HepG2 (cell line): ENCODE results near the gene GNAL. TPM values are rescaled to one million over a fixed set of nuclear protein-coding genes. Genes with fewer than 3 reads are reported as not detected.

Experiments used
- ATAC-seq: fragments of 200-7000 bp; cut with Tn5 transposase; 3 replicates; pipeline ENCODE4 v1.9.1; 2020; ENCODE audit warnings: mild to moderate bottlenecking, moderate library complexity
- BruUV-seq: library from RNA; stranded (reverse); fragments of 400-500 nt; replicated peaks from 2 replicates; lab custom pipeline; 2021; lab: Mats Ljungman, UMichigan
- CTCF ChIA-PET: fragments of 300-600 bp; formaldehyde crosslinking; extraction: SDS; loops from one replicate; lab custom pipeline; 2021; ENCODE audit warnings: low total read pairs, inconsistent platforms, low intra/inter-chr PET ratio; lab: Yijun Ruan, JAX
- POLR2A ChIA-PET: fragments of 350-600 bp; sonication (Branson Sonifier 250); formaldehyde crosslinking; loops from one replicate; lab custom pipeline; 2020; ENCODE audit warnings: antibody characterized with exemption, inconsistent platforms; lab: Yijun Ruan, JAX
- DNase-seq: peaks from one replicate; pipeline ENCODE4 v3.0.0-alpha.2; 2015; ENCODE audit warnings: low spot score
- FAIRE-seq: peaks from 3 replicates; lab custom pipeline; 2011; peaks lifted over from hg19 to GRCh38; lab: Jason Lieb, UNC
- H2AFZ ChIP-seq: one replicate; pipeline ENCODE4 v1.6.1; 2011; ENCODE audit warnings: low read length, inconsistent platforms
- H3K27ac ChIP-seq: fragments of 300-600 bp; 3 replicates; pipeline ENCODE4 v1.8.0; 2011; ENCODE audit warnings: mixed run types, mild to moderate bottlenecking, mixed read lengths, low read length, inconsistent platforms; ENCODE audit not compliant: insufficient read depth; ENCODE audit errors: extremely low read length
- H3K27me3 ChIP-seq, 2 experiments: fragments of 200-600 bp in 1 of 2; 2 replicates in 1 of 2; 3 replicates in 1 of 2; pipeline versions ENCODE4 v1.6.0 to v1.8.0; 2011; ENCODE audit warnings: low read length in 2 of 2, mild to moderate bottlenecking in 2 of 2, moderate library complexity in 2 of 2, inconsistent platforms in 1 of 2; ENCODE audit not compliant: insufficient read depth in 2 of 2, control insufficient read depth in 1 of 2
- H3K36me3 ChIP-seq, 2 experiments: fragments of 200-600 bp in 1 of 2; replicated peaks in 1 of 2; 2 replicates in 1 of 2; 3 replicates in 1 of 2; pipeline versions ENCODE4 v1.5.1 to v1.8.0; 2011; ENCODE audit warnings: low read length in 2 of 2, inconsistent platforms in 1 of 2; ENCODE audit not compliant: insufficient read depth in 2 of 2, control insufficient read depth in 1 of 2
- H3K4me1 ChIP-seq: 2 replicates; pipeline ENCODE4 v1.5.1; 2012; ENCODE audit warnings: low read length, inconsistent platforms; ENCODE audit not compliant: insufficient read depth
- H3K4me2 ChIP-seq: 2 replicates; pipeline ENCODE4 v1.6.0; 2011; ENCODE audit warnings: low read depth, low read length, inconsistent platforms
- H3K4me3 ChIP-seq, 3 experiments: fragments of 200-600 bp in 1 of 3; sonication (generic), shearing (Covaris generic) in 1 of 3; replicated peaks in 1 of 3; 2 replicates each; pipeline ENCODE4 v1.5.1; 2011 to 2016; ENCODE audit warnings: low read length in 3 of 3, inconsistent platforms in 2 of 3, low read depth in 2 of 3, mild to moderate bottlenecking in 2 of 3, control low read depth in 1 of 3, mixed read lengths in 1 of 3; ENCODE audit not compliant: insufficient read depth in 1 of 3
- H3K79me2 ChIP-seq: one replicate; pipeline ENCODE4 v1.6.1; 2011; ENCODE audit warnings: low read length, inconsistent platforms; ENCODE audit not compliant: insufficient read depth
- H3K9ac ChIP-seq: 2 replicates; pipeline ENCODE4 v1.6.0; 2011; ENCODE audit warnings: mild to moderate bottlenecking, low read depth, low read length, inconsistent platforms; ENCODE audit not compliant: insufficient read depth
- H3K9me3 ChIP-seq: 2 replicates; pipeline ENCODE4 v1.5.1; 2012; ENCODE audit warnings: mild to moderate bottlenecking, low read length
- H4K20me1 ChIP-seq: 2 replicates; pipeline ENCODE4 v1.6.0; 2011; ENCODE audit warnings: inconsistent platforms, mild to moderate bottlenecking, low read length, moderate library complexity; ENCODE audit not compliant: insufficient read depth
- BCL6 ChIP-seq: IDR thresholded peaks from 2 replicates; pipeline ENCODE4 v1.6.1; 2016; ENCODE audit warnings: missing genetic modification reagents, missing compliant biosample characterization
- DDIT3 ChIP-seq: sonication (generic); formaldehyde crosslinking; IDR thresholded peaks from 2 replicates; pipeline ENCODE4 v1.4.0; 2020; ENCODE audit warnings: mild to moderate bottlenecking, missing genetic modification reagents
- ETS1 ChIP-seq: sonication (generic); formaldehyde crosslinking; IDR thresholded peaks from 2 replicates; pipeline ENCODE4 v1.4.0; 2020; ENCODE audit warnings: missing genetic modification reagents
- NCOA1 ChIP-seq: sonication (generic); formaldehyde crosslinking; IDR thresholded peaks from 2 replicates; pipeline ENCODE4 v1.9.0; 2021; ENCODE audit warnings: missing genetic modification reagents
- PAWR ChIP-seq: sonication (generic); formaldehyde crosslinking; IDR thresholded peaks from 2 replicates; pipeline ENCODE4 v1.4.0; 2020; ENCODE audit warnings: missing genetic modification reagents, mild to moderate bottlenecking, borderline replicate concordance
- RCOR2 ChIP-seq: IDR thresholded peaks from 2 replicates; pipeline ENCODE4 v1.6.1; 2016; ENCODE audit warnings: missing biosample characterization, missing genetic modification reagents
- XRCC5 ChIP-seq: fragments of 200-400 bp; formaldehyde crosslinking; optimal IDR thresholded peaks from 2 replicates; pipeline ENCODE3; 2017; ENCODE audit warnings: mild to moderate bottlenecking, low read length
- ZBTB3 ChIP-seq: sonication (generic); formaldehyde crosslinking; IDR thresholded peaks from 2 replicates; pipeline ENCODE4 v1.4.0; 2020; ENCODE audit warnings: low read depth, mild to moderate bottlenecking, moderate library complexity, missing genetic modification reagents, borderline replicate concordance
- ZFYVE20 ChIP-seq: sonication (generic); formaldehyde crosslinking; IDR thresholded peaks from 2 replicates; pipeline ENCODE4 v1.8.0; 2023; ENCODE audit warnings: low read depth, mild to moderate bottlenecking, moderate library complexity, missing genetic modification reagents, borderline replicate concordance
- ZHX2 ChIP-seq, 2 experiments: sonication (generic) in 1 of 2; formaldehyde crosslinking in 1 of 2; IDR thresholded peaks; 2 replicates each; pipeline versions ENCODE4 v1.6.1 to v1.9.0; 2014 to 2022; ENCODE audit warnings: antibody characterized with exemption in 1 of 2, borderline replicate concordance in 1 of 2, inconsistent platforms in 1 of 2, low read depth in 1 of 2, missing genetic modification reagents in 1 of 2
- ZNF251 ChIP-seq: sonication (generic); formaldehyde crosslinking; IDR thresholded peaks from 2 replicates; pipeline ENCODE4 v1.9.0; 2021; ENCODE audit warnings: mild to moderate bottlenecking, missing genetic modification reagents
- ZNF253 ChIP-seq: sonication (generic); formaldehyde crosslinking; IDR thresholded peaks from 2 replicates; pipeline ENCODE4 v1.8.0; 2022; ENCODE audit warnings: mild to moderate bottlenecking, missing genetic modification reagents, borderline replicate concordance
- ZNF430 ChIP-seq: sonication (generic); formaldehyde crosslinking; IDR thresholded peaks from 2 replicates; pipeline ENCODE4 v1.9.0; 2021; ENCODE audit warnings: mild to moderate bottlenecking, missing genetic modification reagents
- ZNF567 ChIP-seq: sonication (generic); formaldehyde crosslinking; IDR thresholded peaks from 2 replicates; pipeline ENCODE4 v1.8.1; 2023; ENCODE audit warnings: mild to moderate bottlenecking, missing genetic modification reagents, borderline replicate concordance
- ZZZ3 ChIP-seq: sonication (generic); formaldehyde crosslinking; IDR thresholded peaks from 2 replicates; pipeline ENCODE4 v1.4.0; 2020; ENCODE audit warnings: missing genetic modification reagents, mild to moderate bottlenecking, borderline replicate concordance
- WGBS: methylation state at CpG from one replicate; pipeline ENCODE4 v1.1.6; 2017; ENCODE audit warnings: low lambda C conversion rate; 5-methylcytosine and 5-hydroxymethylcytosine counted together
- in situ Hi-C: cut with HindIII; loops from 2 replicates; pipeline ENCODE4 v1.10.0; 2017; ENCODE audit warnings: low pct_unique_long_range_greater_than_20kb; ENCODE audit not compliant: extremely low pct_ligation_motif_present
- intact Hi-C: fragments of 100-400 bp; cut with micrococcal nuclease; formaldehyde crosslinking; loops from one replicate; pipeline ENCODE4 v1.10.0; 2022; ENCODE audit not compliant: unreplicated experiment
- polyA plus RNA-seq, 8 experiments: library from polyadenylated mRNA; depleted of rRNA in 3 of 8; stranded (reverse) in 7 of 8; unstranded in 1 of 8; fragments of >200 nt; fragmentation: Illumina TruSeq in 4 of 8; extraction: Trizol in 4 of 8; gene quantifications; 2 replicates each; pipeline versions ENCODE4 v1.2.1 to v1.2.3, GENCODE V29; 2011 to 2016; ENCODE audit warnings: low read depth in 4 of 8, missing spikeins in 1 of 8, mixed read lengths in 1 of 8; ENCODE audit not compliant: insufficient read depth in 1 of 8
- total RNA-seq, 5 experiments: library from RNA; depleted of rRNA; stranded (reverse); fragments of >200 nt; fragmentation: Illumina TruSeq; extraction: Trizol; gene quantifications; 2 replicates each; pipeline ENCODE4 v1.2.3, GENCODE V29; 2016; ENCODE audit warnings: low read depth in 1 of 5

The GNAL gene
- total and polyA plus RNA-seq, 2 of the 13 experiments (the other 11 are each of a cell fraction or from before 2014, with no cell fraction given): 0.87 to 1.4 TPM

- TF ChIP-seq PAWR (CRISPR knock-in tag): no peak
- no peak for TF ChIP-seq ZFYVE20 (CRISPR knock-in tag)
- TF ChIP-seq BCL6 (CRISPR knock-in tag): no peak
- no peak for TF ChIP-seq ZBTB3
- TF ChIP-seq ZNF430 (CRISPR knock-in tag): no peak
- no peak for TF ChIP-seq NCOA1 (CRISPR knock-in tag)
Measured at GRCh38 chr18:11762429-11762828, 73.4 kb downstream of the GNAL start (continued).

GRCh38 chr18:11767329-11767728 is 78.3 kb downstream of the GNAL start:
- Histone ChIP-seq H3K4me2 (no peak overlapping the region), H3K27me3 (peaks cover 0 to 2% of the 10 kb centered on the region in 2 experiments; a peak in 1 of 5 replicates), H3K79me2 (no peaks in the 10 kb centered on the region), H3K27ac (no peak overlapping the region), H3K9ac (no peak overlapping the region), H3K4me3 (no peak overlapping the region), H2AFZ (no peak overlapping the region), H3K4me1 (no peaks in the 10 kb centered on the region), H3K36me3 (no peaks in the 10 kb centered on the region), H3K9me3 (no peaks in the 10 kb centered on the region), H4K20me1 (no peaks in the 10 kb centered on the region)
- TF ChIP-seq RCOR2 (no peak), ZNF251 (CRISPR knock-in tag) (no peak), DDIT3 (no peak), ZHX2 (IDR thresholded peaks at IDR 0.05; ENCODE audit: low read depth) (no peak), ZHX2 (CRISPR knock-in tag; IDR thresholded peaks at IDR 0.05; ENCODE audit: borderline replicate concordance) (no peak), XRCC5 (no peak), ZZZ3 (CRISPR knock-in tag) (no peak), ETS1 (CRISPR knock-in tag) (no peak), ZNF567 (CRISPR knock-in tag) (no peak), ZNF253 (CRISPR knock-in tag) (no peak)
- ATAC-seq (no peak), DNase-seq (no peak), FAIRE-seq (no peak)
- POLR2A ChIA-PET: no interaction called here
- 44% methylated on average over 6 of the region's 6 CpGs for WGBS
- no TSS peak for BruUV-seq
- in situ Hi-C loops: no loop called here
- CTCF ChIA-PET: no interaction called here
- intact Hi-C loops: no loop called here
